OCI-LY7 (cell line): ENCODE measurements around the gene SLC25A10. TPM values are rescaled to one million over a fixed set of nuclear protein-coding genes. Genes with fewer than 3 reads are reported as not detected.

ENCODE experiments used
- Bru-seq: library from RNA; stranded (reverse); fragments of 400-500 nt; gene quantifications from one replicate; lab custom pipeline; 2021; lab: Mats Ljungman, UMichigan
- BruChase-seq, 2 experiments: library from RNA; stranded (reverse); fragments of 400-500 nt; gene quantifications; one replicate each; lab custom pipeline; 2021; lab: Mats Ljungman, UMichigan
- BruUV-seq: library from RNA; stranded (reverse); fragments of 400-500 nt; replicated peaks from 2 replicates; lab custom pipeline; 2021; lab: Mats Ljungman, UMichigan
- CTCF ChIA-PET: fragments of 300-600 bp; sonication (Branson Sonifier 250); formaldehyde crosslinking; loops from one replicate; lab custom pipeline; 2022; ENCODE audit warnings: antibody characterized with exemption; ENCODE audit not compliant: unreplicated experiment; lab: Charles Lee
- POLR2A ChIA-PET: fragments of 300-600 bp; sonication (Branson Sonifier 250); formaldehyde crosslinking; loops from one replicate; lab custom pipeline; 2022; ENCODE audit warnings: antibody characterized with exemption; lab: Charles Lee
- DNase-seq: peaks from one replicate; pipeline ENCODE4 v3.0.0-alpha.2; 2015; ENCODE audit warnings: low spot score
- H2AFZ ChIP-seq: fragments of 200-600 bp; sonication (generic), shearing (Covaris generic); 2 replicates; pipeline ENCODE4 v1.6.1; 2014; ENCODE audit warnings: mild to moderate bottlenecking, antibody characterized with exemption, low read length, moderate library complexity
- H3K27ac ChIP-seq: fragments of 200-600 bp; sonication (generic); 2 replicates; pipeline ENCODE4 v1.5.1; 2014; ENCODE audit warnings: mixed run types, low read depth, mild to moderate bottlenecking, moderate library complexity, low read length, inconsistent platforms; ENCODE audit not compliant: poor library complexity, severe bottlenecking
- H3K36me3 ChIP-seq: fragments of 200-600 bp; sonication (generic); 2 replicates; pipeline ENCODE4 v1.6.1; 2014; ENCODE audit warnings: mild to moderate bottlenecking, antibody characterized with exemption, low read length, moderate library complexity, mixed read lengths; ENCODE audit not compliant: insufficient read depth
- H3K4me1 ChIP-seq: fragments of 200-600 bp; sonication (generic); 2 replicates; pipeline ENCODE4 v1.5.1; 2014; ENCODE audit warnings: mild to moderate bottlenecking, low read length; ENCODE audit not compliant: insufficient read depth, poor library complexity, severe bottlenecking
- H3K4me2 ChIP-seq: fragments of 200-600 bp; sonication (generic); 2 replicates; pipeline ENCODE4 v1.6.1; 2014; ENCODE audit warnings: mild to moderate bottlenecking, low read length
- H3K4me3 ChIP-seq: fragments of 200-600 bp; sonication (generic); 2 replicates; pipeline ENCODE4 v1.5.1; 2014; ENCODE audit warnings: mild to moderate bottlenecking, low read depth, low read length; ENCODE audit not compliant: poor library complexity, severe bottlenecking
- H3K79me2 ChIP-seq: fragments of 200-600 bp; sonication (generic); 2 replicates; pipeline ENCODE4 v1.6.1; 2016; ENCODE audit warnings: low read depth, mild to moderate bottlenecking, low read length, moderate library complexity, mixed read lengths; ENCODE audit not compliant: insufficient read depth
- H3K9me2 ChIP-seq: fragments of 200-600 bp; sonication (generic); 2 replicates; pipeline ENCODE4 v1.6.1; 2016; ENCODE audit warnings: mild to moderate bottlenecking, low read length, mixed read lengths; ENCODE audit not compliant: insufficient read depth
- H3K9me3 ChIP-seq: fragments of 200-600 bp; sonication (generic); 2 replicates; pipeline ENCODE4 v1.6.1; 2014; ENCODE audit warnings: mild to moderate bottlenecking, mixed run types, low read length, mixed read lengths
- H4K20me1 ChIP-seq: fragments of 200-600 bp; sonication (generic); 2 replicates; pipeline ENCODE4 v1.6.1; 2014; ENCODE audit warnings: mild to moderate bottlenecking, antibody characterized with exemption, low read length, moderate library complexity, mixed read lengths; ENCODE audit not compliant: insufficient read depth
- CTCF ChIP-seq: fragments of 200-600 bp; sonication (generic); conservative IDR thresholded peaks from 2 replicates; pipeline ENCODE4 v1.5.1; 2014; ENCODE audit warnings: mild to moderate bottlenecking, antibody characterized with exemption, low read length, moderate library complexity, mixed read lengths
- EZH2phosphoT487 ChIP-seq: fragments of 200-600 bp; sonication (generic); IDR thresholded peaks from 2 replicates; pipeline ENCODE4 v1.6.1; 2018; ENCODE audit warnings: low read depth, borderline replicate concordance, mild to moderate bottlenecking, mixed run types, antibody characterized with exemption, low read length, moderate library complexity, mixed read lengths
- intact Hi-C: fragments of 100-400 bp; cut with micrococcal nuclease; formaldehyde crosslinking; loops from one replicate; pipeline ENCODE4 v1.10.0; 2022; ENCODE audit not compliant: unreplicated experiment
- long read RNA-seq: library from polyadenylated mRNA; stranded (forward); transcript quantifications from one replicate; pipeline ENCODE4 v2.0.0, GENCODE V29; 2022
- total RNA-seq, 2 experiments: library from RNA; depleted of rRNA in 1 of 2; stranded (reverse); fragments of >200 nt in 1 of 2; shearing (Covaris generic) in 1 of 2; gene quantifications; 2 replicates each; pipeline ENCODE4 v1.2.3, GENCODE V29; 2014 to 2022

The SLC25A10 gene
- total RNA-seq (2014; rRNA removed; shearing (Covaris generic)) (46.3 and 46.9 TPM in 2 replicates), total RNA-seq (2022) (41.3 and 45.6 TPM in 2 replicates), Bru-seq, nascent RNA (percentile 60 among the genes with signal in this experiment), BruChase-seq, experiment 1, labeled RNA remaining after a 6-hour chase (percentile 78 among the genes with signal in this experiment), BruChase-seq, experiment 2, labeled RNA remaining after a 2-hour chase (percentile 74 among the genes with signal in this experiment)
- long read RNA-seq, transcript SLC25A10-202 (11 exons, 1,885 nt): major isoform, 23 of 44 reads
- long read RNA-seq, partial matches to known transcripts: 17 of 44 reads
- long read RNA-seq, other reads (novel, unspliced or antisense): 3 of 44 reads

- Histone ChIP-seq H3K4me1 (peaks cover 27% of the 10 kb centered on the region), H3K4me3 (peak within 1 kb of the TSS; percentile 76), H3K9me2 (no peaks in the 10 kb centered on the region), H3K9me3 (no peaks in the 10 kb centered on the region), H3K36me3 (peaks cover 36% of the 10 kb centered on the region), H2AFZ (peak within 1 kb of the TSS; percentile 19; the same call in 1 of the 2 replicates), H3K79me2 (peaks cover 8% of the 10 kb centered on the region; the same call in 1 of the 2 replicates), H3K27ac (peak within 1 kb of the TSS; percentile 35), H3K4me2 (peak within 1 kb of the TSS; percentile 93), H4K20me1 (no peaks in the 10 kb centered on the region)
- no peak for TF ChIP-seq EZH2phosphoT487
- TF ChIP-seq CTCF: no peak
- BruUV-seq: no TSS peak
- CTCF ChIA-PET: no interaction called here
- intact Hi-C loops: loop anchor here (1.0 to 2.0 kb wide), 2 partner anchors 9 to 215 kb away; partner anchors contain the start of genes MAFG and MRPL12
- POLR2A ChIA-PET: interaction anchor here (1.1 to 1.5 kb wide), 3 partner anchors 9 to 152 kb away, joined by 3 to 10 read pairs (median 5); partner anchors contain the start of gene MRPL12
- DNase-seq: peak; percentile 93
These were observed at the start of gene SLC25A10 for GRCh38 chr17:81711814-81712467. TSS of gene SLC25A10 (plus strand) at chr17:81712284. CDS start at chr17:81712427, 143 bp downstream.

- TF ChIP-seq CTCF (no peak), EZH2phosphoT487 (no peak)
- ChIA-PET CTCF (no interaction called here), POLR2A (interaction anchor here (0.6 kb wide), 1 partner anchor 474 kb away, joined by 3 read pairs; no protein-coding TSS in a partner anchor)
- Histone ChIP-seq H3K4me1 (peaks cover 36% of the 10 kb centered on the region), H2AFZ (no peak overlapping the region), H3K79me2 (peaks cover 36% of the 10 kb centered on the region), H3K9me3 (no peaks in the 10 kb centered on the region), H3K27ac (no peak overlapping the region), H3K36me3 (peaks cover 33% of the 10 kb centered on the region), H3K9me2 (no peaks in the 10 kb centered on the region), H4K20me1 (no peaks in the 10 kb centered on the region), H3K4me3 (no peak overlapping the region), H3K4me2 (no peak overlapping the region)
- intact Hi-C loops: no loop called here
- no TSS peak for BruUV-seq
- DNase-seq: no peak
These were observed 48.0 kb upstream of the SLC25A10 start for GRCh38 chr17:81664051-81664470.
